GM21576 (cell line): ENCODE results near the gene KCNQ1.

Experiments
- ATAC-seq: cut with Tn5 transposase; IDR thresholded peaks from one replicate; pipeline ENCODE4 v1.9.1; 2021; ENCODE audit warnings: mild to moderate bottlenecking, moderate library complexity; ENCODE audit not compliant: unreplicated experiment

KCNQ1 gene, protein sequence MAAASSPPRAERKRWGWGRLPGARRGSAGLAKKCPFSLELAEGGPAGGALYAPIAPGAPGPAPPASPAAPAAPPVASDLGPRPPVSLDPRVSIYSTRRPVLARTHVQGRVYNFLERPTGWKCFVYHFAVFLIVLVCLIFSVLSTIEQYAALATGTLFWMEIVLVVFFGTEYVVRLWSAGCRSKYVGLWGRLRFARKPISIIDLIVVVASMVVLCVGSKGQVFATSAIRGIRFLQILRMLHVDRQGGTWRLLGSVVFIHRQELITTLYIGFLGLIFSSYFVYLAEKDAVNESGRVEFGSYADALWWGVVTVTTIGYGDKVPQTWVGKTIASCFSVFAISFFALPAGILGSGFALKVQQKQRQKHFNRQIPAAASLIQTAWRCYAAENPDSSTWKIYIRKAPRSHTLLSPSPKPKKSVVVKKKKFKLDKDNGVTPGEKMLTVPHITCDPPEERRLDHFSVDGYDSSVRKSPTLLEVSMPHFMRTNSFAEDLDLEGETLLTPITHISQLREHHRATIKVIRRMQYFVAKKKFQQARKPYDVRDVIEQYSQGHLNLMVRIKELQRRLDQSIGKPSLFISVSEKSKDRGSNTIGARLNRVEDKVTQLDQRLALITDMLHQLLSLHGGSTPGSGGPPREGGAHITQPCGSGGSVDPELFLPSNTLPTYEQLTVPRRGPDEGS

DNA sequence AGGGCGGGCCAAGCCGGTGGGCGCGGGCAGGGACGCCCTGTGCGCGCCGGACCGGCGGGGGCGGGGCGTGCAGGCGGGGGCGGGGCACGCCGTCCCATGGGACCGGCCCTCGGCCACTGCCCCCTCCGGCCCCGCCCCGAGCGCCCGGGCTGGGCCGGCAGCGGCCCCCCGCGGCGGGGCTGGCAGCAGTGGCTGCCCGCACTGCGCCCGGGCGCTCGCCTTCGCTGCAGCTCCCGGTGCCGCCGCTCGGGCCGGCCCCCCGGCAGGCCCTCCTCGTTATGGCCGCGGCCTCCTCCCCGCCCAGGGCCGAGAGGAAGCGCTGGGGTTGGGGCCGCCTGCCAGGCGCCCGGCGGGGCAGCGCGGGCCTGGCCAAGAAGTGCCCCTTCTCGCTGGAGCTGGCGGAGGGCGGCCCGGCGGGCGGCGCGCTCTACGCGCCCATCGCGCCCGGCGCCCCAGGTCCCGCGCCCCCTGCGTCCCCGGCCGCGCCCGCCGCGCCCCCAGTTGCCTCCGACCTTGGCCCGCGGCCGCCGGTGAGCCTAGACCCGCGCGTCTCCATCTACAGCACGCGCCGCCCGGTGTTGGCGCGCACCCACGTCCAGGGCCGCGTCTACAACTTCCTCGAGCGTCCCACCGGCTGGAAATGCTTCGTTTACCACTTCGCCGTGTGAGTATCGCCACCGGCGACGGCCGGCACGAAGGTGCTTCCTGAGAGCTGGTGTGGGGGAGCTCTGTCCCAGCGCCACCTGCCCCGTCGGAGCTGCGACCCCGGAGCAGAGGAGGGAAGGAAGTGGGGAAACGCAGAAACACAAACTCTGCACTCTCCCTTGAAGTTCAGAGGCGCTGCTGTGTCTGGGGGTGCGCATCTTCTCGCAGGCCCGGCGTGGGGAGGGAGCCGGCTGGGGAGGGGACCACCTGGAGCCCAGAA is at the start of gene KCNQ1:
TSS of gene KCNQ1 (plus strand) at position 188 of the 925 bp plus-strand sequence. CDS start at position 279, 91 bp downstream.
- no peak for ATAC-seq

- ATAC-seq, result no peak
Observed at GRCh38 chr11:2395211-2395730, 49.5 kb upstream of the KCNQ1 start.

DNA sequence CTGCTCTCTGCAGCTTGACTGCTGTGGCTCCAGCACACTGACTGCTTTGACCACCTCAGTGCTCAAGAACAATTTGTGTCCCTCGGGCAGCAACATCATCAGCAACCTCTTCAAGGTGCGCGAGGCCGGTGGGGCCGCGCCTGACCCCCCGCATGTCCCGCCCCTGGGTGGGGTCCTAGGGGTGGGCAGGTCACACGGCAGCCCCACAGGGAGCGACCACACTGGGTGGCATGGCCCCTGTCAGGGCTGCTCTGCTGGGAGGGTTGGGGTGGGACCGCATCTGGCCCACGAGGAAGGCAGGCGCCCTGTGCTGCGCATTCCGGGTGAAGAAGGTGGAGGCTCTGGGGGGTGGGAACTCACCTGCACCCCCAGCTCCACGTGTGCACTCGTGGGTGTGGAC is 49.0 kb upstream of the KCNQ1 start:
- no peak for ATAC-seq

GRCh38 chr11:2396471-2396870 is 48.3 kb upstream of the KCNQ1 start:
- no peak for ATAC-seq

DNA sequence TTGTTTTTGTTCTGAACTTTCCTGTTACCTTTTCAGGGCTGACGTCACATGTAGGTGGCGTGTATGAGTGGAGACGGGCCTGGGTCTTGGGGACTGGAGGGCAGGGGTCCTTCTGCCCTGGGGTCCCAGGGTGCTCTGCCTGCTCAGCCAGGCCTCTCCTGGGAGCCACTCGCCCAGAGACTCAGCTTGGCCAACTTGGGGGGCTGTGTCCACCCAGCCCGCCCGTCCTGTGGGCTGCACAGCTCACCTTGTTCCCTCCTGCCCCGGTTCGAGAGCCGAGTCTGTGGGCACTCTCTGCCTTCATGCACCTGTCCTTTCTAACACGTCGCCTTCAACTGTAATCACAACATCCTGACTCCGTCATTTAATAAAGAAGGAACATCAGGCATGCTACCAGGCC is 47.8 kb upstream of the KCNQ1 start:
- no peak for ATAC-seq

DNA sequence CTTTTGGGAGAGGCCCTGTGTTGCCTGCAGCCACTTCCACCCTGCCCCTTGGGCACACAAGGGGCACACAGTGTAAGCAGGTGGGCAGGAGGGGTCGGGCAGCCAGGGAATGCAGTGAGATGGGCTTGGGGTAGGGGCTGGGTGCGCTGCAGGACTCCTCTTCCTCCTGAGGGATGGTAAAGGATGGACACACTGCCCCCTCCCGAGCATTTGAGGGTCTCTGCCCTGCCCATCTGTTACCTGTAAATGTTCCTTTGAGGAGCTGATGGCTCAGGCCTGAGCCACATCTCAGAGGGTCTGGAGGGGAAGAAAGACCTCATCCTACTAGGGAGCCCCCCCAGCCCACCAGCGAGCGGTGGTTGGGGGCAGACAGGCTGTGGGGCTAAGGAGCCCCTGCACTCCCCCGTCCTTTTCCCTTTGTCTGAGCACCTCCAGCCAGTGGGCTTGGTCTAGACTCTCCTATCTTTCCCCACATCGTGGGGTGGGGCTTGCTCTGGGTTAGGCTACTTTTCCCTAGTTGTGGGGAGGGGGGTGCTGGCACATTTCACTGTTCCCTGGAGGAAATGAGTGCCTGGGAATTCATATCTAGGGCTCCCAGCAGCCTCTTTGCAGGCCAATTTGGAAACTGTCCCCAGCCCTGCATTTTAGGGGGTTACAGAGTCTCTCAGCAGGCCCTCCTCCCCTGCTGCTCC is 46.0 kb upstream of the KCNQ1 start:
- ATAC-seq, result no peak

- ATAC-seq, result no peak
Observed at GRCh38 chr11:2399488-2400068, 45.2 kb upstream of the KCNQ1 start.

DNA sequence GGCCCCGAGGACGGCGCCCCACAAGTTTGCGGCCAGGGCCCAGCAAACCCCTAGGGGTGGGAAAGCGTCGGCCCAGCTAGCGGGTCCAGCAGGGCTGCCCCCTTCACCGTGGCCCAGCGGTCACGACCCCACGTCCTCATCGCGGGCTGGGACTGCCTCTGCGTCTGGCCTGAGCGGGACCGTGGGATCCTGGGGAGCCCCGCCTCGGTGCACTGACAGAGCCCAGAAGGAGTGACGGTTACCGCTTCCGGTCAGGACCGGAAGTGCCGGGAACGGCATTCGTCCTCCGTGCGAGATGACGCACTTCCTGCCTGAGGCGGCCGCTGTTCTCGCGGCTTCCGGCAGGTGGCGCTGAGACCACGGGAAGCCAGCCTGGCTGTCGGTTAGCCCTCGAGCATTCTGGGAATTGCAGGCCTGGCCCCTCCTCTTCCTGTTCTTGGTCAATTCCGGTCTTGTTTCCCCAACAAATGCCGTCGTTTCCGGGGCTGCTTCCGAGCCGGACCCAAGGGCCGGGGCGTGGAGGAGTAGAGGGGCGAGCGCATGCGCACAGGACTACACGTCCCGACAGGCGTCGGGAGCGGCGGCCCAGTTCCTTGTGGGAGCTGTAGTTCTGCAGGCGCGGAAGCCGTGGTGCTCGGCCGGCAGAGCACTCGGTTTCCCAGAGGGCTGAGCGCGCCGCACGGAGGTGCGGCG is 44.6 kb upstream of the KCNQ1 start, which contains the start of gene TSSC4:
TSS of gene TSSC4 (plus strand) at position 682 of the 693 bp plus-strand sequence. CDS start 1,884 bp downstream, outside the sequence.
- peak; percentile 77 for ATAC-seq

DNA sequence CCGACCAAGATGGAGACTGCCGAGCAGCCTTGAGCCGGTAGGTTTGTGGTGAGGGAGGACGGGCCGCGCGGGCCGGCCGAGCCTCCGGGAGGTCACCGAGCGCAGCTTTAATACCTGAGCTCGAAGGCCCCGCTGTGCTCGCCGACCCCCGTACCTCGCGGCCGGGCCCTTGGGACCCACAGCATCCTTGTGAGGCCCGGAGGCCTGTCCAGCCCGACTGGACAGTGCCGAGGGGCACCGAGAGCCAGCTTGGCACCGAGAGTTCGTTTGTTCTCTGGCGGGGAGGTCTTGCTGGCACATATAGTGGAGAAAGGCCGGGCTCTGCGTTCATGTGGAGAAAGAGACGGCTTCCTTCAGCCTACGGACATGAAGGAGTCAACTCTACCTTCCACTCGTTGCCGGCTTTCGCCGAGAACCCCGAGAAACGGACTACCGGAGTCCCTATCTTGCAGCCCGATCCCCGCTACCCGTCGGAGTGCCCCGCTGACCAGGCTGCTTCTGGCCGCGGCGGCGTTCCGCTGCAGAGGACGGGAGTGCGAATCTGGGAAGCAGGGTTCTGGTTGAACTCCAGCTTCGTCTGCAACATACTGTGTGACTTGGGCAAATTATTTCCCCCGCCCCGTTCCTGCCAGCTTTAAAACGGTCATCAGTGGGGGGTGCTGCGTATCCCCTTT is 43.9 kb upstream of the KCNQ1 start:
- ATAC-seq, result no peak

GRCh38 chr11:2401436-2401984 is 43.3 kb upstream of the KCNQ1 start:
- no peak for ATAC-seq

- ATAC-seq, result no peak
Observed at GRCh38 chr11:2402106-2402505, 42.7 kb upstream of the KCNQ1 start.

DNA sequence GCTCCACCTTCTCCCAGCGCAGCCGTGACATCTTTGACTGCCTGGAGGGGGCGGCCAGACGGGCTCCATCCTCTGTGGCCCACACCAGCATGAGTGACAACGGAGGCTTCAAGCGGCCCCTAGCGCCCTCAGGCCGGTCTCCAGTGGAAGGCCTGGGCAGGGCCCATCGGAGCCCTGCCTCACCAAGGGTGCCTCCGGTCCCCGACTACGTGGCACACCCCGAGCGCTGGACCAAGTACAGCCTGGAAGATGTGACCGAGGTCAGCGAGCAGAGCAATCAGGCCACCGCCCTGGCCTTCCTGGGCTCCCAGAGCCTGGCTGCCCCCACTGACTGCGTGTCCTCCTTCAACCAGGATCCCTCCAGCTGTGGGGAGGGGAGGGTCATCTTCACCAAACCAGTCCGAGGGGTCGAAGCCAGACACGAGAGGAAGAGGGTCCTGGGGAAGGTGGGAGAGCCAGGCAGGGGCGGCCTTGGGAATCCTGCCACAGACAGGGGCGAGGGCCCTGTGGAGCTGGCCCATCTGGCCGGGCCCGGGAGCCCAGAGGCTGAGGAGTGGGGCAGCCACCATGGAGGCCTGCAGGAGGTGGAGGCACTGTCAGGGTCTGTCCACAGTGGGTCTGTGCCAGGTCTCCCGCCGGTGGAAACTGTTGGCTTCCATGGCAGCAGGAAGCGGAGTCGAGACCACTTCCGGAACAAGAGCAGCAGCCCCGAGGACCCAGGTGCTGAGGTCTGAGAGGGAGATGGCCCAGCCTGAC is 41.7 kb upstream of the KCNQ1 start:
- no peak for ATAC-seq

DNA sequence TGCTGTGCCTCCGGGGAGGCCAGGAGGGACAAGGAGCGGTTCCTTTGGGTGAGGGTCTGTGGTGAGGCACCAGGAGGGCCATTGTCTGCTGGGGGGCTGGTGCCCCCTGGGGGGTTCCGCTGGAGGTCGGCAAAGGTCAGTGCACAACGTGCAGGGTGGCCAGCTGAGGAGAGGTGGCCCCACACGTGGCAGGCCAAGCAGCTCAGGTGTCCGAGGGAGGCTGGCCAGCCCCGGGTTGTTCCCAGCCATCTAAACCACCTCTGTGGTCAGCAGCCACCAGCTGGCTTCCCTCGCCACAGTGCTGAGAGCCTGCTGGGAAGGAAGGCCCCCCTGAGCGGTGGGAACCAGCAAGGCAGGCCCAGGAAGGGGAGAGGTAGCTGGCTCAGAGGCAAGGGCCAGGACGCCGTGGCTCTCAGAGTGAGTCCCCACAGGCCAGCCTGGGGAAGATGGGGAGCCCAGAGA is 40.0 kb upstream of the KCNQ1 start:
- ATAC-seq, result no peak

DNA sequence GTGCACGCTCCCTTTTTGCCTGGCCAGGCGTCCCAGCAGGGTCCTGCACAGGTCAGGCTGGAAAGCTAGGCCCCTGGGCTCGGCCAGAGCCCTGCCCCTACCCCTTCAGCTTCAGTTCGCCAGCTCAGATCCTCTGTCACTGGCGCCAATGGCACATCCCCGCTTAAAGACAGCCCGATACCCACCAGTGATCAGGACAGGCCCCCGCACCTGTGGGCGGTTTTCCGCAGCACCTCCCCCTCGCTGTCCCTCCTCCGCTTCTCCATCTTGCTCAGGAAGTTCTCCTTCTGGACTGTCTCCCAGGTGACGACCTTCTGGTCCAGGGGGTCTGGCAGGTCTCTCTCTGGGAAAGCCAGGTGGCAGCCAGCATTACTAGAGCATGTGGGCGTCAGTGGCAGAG is 38.4 kb upstream of the KCNQ1 start:
- no peak for ATAC-seq

GRCh38 chr11:2406878-2407410 is 37.9 kb upstream of the KCNQ1 start:
- ATAC-seq, result no peak

DNA sequence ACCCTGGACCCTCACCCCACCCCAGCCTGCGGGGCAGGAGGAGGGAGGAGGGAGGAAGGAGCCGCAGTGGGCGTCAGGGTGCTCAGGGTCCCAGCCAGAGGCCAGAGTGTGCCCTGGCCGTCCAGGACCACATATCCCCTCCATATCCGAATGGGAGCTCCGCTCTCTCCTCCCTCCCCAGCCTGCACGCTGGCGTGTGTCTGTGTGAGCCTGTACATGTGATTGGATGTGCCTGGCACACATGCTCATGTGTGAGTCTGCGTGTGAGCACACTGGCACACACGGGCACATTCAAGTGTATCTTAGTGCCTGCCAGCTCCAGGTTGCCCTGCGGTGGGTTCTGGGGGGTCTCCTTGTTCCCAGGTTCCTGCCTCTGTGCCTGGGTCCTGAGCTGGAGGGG is 36.1 kb upstream of the KCNQ1 start:
- ATAC-seq, result no peak

DNA sequence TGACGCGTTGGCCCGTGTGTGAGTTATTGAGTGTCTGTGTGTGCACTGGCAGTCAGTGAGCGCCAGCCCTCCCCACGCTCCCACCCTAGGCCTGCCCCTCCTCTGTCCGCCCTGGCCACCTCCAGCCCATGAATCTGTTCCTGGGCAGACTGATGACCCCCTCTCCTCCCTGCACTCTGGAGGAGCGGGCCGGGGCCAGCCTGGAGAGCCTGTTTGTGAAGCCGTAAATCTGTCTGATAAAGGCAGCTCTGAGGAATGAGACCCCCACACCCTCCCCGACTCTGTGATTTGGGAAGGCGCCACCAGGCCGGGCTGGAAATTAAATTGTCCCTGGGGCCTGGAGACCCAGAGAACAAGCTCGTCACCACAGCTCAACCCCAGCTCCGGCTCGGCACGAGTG is 35.7 kb upstream of the KCNQ1 start:
- ATAC-seq, result no peak
